GM21737 (cell line): ENCODE results near the gene PCDHGA1.
"Not testable (repeated sequence)": the region's sequence is repeated elsewhere in the genome, so short reads cannot be mapped to it uniquely, and the experiment has no call there.

Experiments
- ATAC-seq: cut with Tn5 transposase; IDR thresholded peaks from one replicate; pipeline ENCODE4 v1.9.1; 2021; ENCODE audit warnings: mild to moderate bottlenecking, moderate library complexity; ENCODE audit not compliant: unreplicated experiment

Gene PCDHGA1

DNA sequence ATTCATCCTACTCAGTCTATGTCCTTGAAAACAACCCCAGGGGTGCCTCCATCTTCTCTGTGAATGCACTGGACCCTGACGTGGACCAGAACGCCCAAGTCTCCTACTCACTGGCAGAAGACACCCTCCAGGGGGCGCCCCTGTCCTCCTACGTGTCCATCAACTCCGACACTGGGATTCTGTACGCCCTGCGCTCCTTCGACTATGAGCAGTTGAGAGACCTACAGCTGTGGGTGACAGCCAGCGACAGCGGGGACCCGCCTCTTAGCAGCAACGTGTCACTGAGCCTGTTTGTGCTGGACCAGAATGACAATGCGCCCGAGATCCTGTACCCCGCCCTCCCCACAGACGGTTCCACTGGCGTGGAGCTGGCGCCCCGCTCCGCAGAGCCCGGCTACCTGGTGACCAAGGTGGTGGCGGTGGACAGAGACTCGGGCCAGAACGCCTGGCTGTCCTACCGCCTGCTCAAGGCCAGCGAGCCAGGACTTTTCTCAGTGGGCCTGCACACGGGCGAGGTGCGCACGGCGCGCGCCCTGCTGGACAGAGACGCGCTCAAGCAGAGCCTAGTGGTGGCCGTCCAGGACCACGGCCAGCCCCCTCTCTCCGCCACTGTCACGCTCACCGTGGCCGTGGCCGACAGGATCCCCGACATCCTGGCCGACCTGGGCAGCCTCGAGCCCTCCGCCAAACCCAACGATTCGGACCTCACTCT, 45.3 kb downstream of the PCDHGA1 start:
- ATAC-seq, result not testable (repeated sequence)

DNA sequence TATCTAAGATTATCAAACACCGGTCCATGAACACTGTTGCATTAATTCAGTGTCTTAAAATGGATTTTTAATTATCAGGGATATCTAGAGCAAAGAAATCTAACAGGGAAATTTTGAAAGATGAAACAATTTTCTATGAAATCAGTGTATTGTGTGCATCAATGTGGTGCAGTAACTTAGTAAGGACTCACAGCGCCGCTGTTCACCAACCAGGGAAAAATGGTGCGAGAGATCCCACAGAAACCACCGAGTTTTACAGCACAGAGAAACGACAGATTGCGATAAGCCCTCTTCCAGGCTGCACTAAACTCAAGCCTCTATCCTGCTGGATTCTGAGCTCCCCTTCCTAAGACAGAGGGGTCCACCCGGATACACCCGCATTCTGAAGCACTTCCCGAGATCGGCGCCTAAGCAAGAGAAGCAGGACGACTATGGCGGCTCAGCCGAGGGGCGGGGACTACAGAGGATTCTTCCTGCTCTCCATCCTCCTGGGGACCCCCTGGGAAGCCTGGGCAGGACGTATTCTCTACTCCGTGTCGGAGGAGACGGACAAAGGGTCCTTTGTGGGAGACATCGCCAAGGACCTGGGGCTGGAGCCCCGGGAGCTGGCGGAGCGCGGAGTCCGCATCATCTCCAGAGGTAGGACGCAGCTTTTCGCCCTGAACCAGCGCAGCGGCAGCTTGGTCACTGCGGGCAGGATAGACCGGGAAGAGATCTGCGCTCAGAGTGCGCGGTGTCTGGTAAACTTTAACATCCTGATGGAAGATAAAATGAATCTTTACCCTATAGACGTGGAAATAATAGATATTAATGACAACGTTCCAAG, 52.4 kb downstream of the PCDHGA1 start, which contains the start of gene PCDHGA7:
Gene PCDHGA7 (plus strand): TSS at position 274 of the 826 bp plus-strand sequence. CDS start 158 bp downstream, at position 432.
- ATAC-seq, result no peak

DNA sequence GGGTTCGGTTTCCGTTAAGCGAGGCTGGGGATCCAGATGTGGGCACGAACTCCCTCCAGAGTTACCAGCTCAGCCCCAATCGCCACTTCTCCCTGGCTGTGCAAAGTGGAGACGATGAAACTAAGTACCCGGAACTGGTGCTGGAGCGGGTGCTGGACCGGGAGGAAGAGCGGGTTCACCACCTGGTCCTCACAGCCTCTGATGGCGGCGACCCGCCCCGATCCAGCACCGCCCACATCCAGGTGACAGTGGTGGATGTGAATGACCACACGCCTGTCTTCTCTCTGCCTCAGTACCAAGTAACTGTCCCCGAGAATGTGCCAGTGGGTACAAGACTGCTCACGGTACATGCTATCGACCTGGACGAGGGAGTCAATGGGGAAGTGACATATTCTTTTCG, 53.0 kb downstream of the PCDHGA1 start:
- no peak for ATAC-seq

DNA sequence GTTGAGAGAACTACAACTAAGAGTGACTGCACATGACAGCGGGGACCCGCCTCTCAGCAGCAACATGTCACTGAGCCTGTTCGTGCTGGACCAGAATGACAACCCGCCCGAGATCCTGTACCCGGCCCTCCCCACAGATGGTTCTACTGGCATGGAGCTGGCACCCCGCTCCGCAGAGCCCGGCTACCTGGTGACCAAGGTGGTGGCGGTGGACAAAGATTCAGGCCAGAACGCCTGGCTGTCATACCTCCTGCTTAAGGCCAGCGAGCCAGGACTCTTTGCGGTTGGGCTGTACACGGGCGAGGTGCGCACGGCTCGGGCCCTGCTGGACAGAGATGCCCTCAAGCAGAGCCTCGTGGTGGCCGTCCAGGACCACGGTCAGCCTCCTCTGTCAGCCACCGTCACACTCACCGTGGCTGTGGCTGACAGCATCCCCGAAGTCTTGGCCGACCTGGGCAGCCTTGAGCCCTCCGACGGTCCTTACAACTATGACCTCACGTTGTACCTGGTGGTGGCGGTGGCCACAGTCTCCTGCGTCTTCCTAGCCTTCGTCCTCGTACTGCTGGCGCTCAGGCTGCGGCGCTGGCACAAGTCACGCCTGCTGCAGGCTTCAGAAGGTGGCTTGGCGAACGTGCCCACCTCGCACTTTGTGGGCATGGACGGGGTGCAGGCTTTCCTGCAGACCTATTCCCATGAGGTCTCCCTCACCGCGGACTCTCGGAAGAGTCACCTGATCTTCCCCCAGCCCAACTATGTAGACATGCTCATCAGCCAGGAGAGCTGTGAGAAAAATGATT, 54.4 kb downstream of the PCDHGA1 start:
- ATAC-seq, result no peak

DNA sequence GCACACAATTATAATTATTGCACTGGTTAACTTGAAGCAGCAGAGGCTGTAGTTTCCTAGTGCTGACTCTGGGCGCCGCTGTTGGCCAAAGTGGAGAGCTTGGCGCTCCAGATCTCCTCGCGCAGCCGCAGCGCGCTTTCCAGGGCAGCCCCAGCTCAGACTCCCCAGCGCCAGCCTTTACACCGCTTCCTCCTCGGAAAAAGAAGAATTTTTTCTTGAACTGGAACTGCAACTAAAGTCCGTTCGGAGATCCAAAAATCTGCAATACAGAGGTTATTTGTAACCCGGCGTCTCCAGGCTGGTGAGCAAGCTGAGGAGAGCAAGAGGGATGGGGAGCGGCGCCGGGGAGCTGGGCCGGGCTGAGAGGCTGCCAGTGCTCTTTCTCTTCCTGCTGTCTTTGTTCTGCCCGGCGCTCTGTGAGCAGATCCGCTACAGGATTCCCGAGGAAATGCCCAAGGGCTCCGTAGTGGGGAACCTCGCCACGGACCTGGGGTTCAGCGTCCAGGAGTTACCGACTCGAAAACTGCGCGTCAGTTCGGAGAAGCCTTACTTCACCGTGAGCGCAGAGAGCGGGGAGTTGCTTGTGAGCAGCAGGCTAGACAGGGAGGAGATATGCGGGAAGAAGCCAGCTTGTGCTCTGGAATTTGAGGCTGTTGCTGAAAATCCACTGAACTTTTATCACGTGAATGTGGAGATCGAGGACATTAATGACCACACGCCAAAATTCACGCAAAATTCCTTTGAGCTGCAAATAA, 57.4 kb downstream of the PCDHGA1 start, which contains the start of gene PCDHGB4:
Gene PCDHGB4 (plus strand): TSS at position 142 of the 755 bp plus-strand sequence. CDS start 187 bp downstream, at position 329.
- ATAC-seq, result not testable (repeated sequence)

DNA sequence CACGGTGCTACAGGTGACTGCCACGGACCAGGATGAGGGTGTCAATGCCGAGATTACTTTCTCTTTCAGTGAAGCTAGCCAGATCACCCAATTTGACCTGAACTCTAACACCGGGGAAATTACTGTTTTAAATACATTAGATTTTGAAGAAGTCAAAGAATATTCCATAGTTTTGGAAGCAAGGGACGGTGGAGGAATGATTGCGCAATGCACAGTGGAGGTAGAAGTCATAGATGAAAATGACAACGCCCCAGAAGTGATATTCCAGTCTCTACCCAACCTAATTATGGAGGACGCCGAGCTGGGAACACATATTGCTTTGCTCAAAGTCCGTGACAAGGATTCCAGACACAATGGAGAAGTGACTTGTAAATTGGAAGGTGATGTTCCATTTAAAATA, 58.3 kb downstream of the PCDHGA1 start:
- no peak for ATAC-seq

DNA sequence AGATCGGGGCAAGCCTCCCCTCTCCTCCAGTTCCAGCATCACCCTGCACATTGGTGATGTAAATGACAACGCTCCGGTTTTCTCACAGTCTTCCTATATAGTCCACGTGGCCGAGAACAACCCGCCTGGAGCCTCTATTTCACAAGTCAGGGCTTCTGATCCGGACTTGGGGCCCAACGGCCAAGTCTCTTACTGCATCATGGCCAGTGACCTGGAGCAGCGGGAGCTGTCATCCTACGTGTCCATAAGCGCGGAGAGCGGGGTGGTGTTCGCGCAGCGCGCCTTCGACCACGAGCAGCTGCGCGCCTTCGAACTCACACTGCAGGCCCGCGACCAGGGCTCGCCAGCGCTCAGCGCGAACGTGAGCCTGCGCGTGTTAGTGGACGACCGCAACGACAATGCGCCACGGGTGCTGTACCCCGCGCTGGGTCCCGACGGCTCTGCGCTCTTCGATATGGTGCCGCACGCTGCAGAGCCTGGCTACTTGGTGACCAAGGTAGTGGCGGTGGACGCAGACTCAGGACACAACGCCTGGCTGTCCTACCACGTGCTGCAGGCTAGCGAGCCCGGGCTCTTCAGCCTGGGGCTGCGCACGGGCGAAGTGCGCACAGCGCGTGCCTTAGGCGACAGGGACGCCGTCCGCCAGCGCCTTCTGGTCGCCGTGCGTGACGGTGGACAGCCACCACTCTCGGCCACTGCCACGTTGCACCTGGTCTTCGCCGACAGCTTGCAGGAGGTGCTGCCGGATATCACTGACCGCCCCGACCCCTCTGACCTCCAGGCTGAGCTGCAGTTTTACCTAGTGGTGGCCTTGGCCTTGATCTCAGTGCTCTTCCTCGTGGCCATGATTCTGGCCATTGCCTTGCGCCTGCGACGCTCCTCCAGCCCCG, 59.1 kb downstream of the PCDHGA1 start:
- no peak for ATAC-seq

DNA sequence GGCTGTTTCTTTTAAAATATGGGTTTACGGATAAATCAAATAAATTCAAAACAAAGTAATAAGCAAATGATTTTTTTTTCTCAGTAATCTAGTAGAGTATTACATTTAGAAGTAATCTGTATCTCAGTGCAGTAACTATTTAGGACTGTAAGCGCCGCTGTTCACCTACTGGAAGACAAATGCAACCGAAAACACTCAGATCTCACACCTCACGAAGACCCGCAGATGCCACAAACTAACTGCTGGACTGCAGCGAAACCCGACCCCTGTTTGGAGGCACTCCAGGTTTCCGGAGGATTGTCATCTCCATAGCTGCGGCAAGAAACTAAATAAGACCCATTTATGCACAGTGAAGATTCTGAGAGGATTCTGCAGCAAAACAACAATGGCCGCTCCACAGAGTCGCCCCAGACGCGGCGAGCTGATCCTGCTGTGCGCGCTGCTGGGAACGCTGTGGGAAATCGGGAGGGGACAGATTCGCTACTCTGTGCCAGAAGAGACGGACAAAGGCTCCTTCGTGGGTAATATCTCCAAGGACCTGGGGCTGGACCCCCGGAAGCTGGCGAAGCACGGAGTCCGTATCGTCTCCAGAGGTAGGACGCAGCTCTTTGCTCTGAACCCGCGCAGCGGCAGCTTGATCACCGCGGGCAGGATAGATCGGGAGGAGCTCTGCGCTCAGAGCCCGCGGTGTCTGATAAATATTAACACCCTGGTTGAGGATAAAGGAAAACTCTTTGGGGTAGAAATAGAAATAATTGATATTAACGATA, 62.3 kb downstream of the PCDHGA1 start, which contains the start of gene PCDHGA8:
Gene PCDHGA8 (plus strand): TSS at position 205 of the 770 bp plus-strand sequence. CDS start 181 bp downstream, at position 386.
- ATAC-seq, result no peak

DNA sequence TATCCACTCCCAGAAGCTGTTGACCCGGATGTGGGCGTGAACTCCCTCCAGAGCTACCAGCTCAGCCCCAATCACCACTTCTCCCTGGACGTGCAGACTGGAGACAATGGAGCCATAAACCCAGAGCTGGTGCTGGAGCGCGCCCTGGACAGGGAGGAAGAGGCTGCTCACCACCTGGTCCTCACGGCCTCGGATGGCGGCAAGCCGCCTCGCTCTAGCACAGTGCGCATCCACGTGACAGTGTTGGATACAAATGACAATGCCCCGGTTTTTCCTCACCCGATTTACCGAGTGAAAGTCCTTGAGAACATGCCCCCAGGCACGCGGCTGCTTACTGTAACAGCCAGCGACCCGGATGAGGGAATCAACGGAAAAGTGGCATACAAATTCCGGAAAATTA, 63.0 kb downstream of the PCDHGA1 start:
- no peak for ATAC-seq

DNA sequence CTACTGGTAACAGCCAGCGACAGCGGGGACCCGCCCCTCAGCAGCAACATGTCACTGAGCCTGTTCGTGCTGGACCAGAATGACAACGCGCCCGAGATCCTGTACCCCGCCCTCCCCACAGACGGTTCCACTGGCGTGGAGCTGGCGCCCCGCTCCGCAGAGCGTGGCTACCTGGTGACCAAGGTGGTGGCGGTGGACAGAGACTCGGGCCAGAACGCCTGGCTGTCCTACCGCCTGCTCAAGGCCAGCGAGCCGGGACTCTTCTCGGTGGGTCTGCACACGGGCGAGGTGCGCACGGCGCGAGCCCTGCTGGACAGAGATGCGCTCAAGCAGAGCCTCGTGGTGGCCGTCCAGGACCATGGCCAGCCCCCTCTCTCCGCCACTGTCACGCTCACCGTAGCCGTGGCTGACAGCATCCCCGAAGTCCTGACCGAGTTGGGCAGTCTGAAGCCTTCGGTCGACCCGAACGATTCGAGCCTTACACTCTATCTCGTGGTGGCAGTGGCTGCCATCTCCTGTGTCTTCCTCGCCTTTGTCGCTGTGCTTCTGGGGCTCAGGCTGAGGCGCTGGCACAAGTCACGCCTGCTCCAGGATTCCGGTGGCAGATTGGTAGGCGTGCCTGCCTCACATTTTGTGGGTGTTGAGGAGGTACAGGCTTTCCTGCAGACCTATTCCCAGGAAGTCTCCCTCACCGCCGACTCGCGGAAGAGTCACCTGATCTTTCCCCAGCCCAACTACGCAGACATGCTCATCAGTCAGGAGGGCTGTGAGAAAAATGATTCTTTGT, 64.3 kb downstream of the PCDHGA1 start:
- ATAC-seq, result not testable (repeated sequence)

DNA sequence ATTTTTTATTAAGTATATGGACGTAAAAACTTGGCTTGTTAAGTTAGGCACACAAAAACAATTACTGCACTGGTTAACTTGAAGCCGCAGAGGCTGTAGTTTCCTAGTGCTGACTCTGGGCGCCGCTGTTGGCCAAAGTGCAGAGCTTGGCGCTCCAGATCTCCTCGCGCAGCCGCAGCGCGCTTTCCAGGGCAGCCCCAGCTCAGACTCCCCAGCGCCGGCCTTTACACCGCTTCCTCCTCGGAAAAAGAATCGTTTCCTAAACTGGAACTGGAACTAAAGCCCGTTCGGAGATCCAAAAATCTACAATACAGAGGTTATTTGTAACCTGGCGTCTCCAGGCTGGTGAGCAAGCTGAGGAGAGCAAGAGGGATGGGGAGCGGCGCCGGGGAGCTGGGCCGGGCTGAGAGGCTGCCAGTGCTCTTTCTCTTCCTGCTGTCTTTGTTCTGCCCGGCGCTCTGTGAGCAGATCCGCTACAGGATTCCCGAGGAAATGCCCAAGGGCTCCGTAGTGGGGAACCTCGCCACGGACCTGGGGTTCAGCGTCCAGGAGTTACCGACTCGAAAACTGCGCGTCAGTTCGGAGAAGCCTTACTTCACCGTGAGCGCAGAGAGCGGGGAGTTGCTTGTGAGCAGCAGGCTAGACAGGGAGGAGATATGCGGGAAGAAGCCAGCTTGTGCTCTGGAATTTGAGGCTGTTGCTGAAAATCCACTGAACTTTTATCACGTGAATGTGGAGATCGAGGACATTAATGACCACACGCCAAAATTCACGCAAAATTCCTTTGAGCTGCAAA, 67.6 kb downstream of the PCDHGA1 start, which contains the start of gene PCDHGB5:
Gene PCDHGB5 (plus strand): TSS at position 192 of the 796 bp plus-strand sequence. CDS start 181 bp downstream, at position 373.
- peak; percentile 88 for ATAC-seq

DNA sequence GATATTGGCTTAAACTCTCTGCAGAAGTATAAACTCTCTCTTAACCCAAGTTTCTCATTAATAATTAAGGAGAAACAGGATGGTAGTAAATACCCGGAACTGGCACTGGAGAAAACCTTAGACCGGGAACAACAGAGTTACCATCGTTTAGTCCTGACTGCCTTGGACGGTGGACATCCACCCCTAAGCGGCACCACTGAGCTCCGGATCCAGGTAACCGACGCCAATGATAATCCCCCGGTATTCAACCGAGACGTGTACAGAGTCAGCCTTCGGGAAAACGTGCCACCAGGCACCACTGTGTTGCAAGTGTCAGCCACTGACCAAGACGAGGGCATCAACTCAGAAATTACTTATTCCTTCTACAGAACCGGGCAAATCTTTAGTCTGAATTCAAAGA, 68.3 kb downstream of the PCDHGA1 start:
- ATAC-seq, result no peak

DNA sequence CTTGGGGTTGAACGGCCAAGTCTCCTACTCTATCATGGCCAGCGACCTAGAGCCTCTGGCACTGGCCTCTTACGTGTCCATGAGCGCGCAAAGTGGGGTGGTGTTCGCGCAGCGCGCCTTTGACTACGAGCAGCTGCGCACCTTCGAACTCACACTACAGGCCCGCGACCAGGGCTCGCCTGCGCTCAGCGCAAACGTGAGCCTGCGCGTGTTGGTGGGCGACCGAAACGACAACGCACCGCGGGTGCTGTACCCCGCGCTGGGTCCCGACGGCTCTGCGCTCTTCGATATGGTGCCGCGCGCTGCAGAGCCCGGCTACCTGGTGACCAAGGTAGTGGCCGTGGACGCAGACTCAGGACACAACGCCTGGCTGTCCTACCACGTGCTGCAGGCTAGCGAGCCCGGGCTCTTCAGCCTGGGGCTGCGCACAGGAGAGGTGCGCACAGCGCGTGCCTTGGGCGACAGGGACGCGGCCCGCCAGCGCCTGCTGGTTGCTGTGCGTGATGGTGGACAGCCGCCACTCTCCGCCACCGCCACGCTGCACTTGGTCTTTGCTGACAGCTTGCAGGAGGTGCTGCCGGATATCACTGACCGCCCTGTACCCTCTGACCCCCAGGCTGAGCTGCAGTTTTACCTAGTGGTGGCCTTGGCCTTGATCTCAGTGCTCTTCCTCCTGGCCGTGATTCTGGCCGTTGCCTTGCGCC, 69.4 kb downstream of the PCDHGA1 start:
- ATAC-seq, result no peak

DNA sequence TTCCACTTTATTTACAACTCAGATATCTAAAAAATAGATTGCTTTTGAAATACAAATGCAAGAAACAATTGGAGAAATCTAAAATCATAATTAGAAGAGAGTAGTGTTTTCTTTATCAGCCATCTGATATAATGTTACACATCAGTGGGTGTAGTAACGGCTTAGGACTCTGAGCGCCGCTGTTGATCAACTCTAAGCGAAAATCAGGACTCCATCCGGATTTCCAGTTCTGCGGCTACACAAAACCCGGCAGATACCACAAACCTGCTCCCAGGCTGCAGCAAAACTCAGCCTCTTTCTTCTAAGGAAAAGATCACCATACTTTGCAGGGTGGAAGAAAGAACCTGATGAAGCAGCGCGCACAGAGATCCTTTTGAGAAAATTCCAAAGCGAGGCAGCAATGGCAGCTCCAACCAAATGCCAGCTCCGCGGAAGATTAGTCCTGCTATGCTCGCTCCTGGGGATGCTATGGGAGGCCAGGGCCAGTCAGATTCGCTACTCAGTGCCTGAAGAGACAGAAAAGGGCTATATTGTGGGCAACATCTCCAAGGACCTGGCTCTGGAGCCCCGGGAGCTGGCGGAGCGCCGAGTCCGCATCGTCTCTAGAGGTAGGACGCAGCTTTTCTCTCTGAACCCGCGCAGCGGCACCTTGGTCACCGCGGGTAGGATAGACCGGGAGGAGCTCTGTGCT, 72.4 kb downstream of the PCDHGA1 start, which contains the start of gene PCDHGA9:
Gene PCDHGA9 (plus strand): TSS at position 226 of the 691 bp plus-strand sequence. CDS start 175 bp downstream, at position 401.
- ATAC-seq, result no peak

DNA sequence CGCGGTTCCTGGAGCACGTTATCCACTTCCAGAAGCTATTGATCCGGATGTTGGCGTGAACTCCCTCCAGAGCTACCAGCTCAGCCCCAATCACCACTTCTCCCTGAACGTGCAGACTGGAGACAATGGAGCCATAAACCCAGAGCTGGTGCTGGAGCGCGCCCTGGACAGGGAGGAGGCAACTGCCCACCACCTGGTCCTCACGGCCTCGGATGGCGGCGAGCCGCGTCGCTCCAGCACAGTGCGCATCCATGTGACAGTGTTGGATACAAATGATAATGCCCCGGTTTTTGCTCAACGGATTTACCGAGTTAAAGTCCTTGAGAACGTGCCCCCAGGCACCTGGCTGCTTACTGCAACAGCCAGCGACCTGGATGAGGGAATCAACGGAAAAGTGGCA, 73.1 kb downstream of the PCDHGA1 start:
- ATAC-seq, result no peak
